ENCODE results near the gene ENTPD8. TPM values are rescaled to one million over a fixed set of nuclear protein-coding genes. Genes with fewer than 3 reads are reported as not detected.

ENTPD8 gene
- total and polyA plus RNA-seq, 2 of the 13 experiments (the other 11 are each of a cell fraction or from before 2014, with no cell fraction given): 0.26 to 0.44 TPM

DNA sequence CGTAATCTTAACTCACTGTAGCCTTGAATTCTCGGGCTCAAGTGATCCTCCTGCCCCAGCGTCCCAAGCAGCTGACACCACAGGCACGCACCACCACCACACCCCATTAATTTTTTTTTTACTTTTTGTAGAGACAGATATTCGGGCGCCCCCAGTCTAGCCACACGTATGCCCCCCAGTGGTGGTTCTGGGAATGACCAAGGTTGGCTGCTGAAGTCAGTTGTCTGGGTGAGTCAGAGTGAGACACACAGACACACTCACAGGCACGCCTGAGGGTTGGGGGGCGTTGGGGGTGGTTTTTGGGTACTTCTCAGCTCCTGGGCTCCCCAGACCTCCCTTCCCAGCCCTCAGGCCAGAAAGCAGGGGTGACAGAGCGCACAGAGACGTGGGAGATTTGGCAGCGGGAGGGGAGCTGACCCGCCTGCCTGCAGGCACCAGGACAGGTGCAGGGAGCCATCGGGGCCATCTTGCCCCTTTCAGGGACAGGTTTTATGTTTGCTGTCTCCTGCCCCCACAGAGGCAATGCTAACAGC, 4.2 kb upstream of the ENTPD8 start (continued):
- TF ChIP-seq, protein P1, sequence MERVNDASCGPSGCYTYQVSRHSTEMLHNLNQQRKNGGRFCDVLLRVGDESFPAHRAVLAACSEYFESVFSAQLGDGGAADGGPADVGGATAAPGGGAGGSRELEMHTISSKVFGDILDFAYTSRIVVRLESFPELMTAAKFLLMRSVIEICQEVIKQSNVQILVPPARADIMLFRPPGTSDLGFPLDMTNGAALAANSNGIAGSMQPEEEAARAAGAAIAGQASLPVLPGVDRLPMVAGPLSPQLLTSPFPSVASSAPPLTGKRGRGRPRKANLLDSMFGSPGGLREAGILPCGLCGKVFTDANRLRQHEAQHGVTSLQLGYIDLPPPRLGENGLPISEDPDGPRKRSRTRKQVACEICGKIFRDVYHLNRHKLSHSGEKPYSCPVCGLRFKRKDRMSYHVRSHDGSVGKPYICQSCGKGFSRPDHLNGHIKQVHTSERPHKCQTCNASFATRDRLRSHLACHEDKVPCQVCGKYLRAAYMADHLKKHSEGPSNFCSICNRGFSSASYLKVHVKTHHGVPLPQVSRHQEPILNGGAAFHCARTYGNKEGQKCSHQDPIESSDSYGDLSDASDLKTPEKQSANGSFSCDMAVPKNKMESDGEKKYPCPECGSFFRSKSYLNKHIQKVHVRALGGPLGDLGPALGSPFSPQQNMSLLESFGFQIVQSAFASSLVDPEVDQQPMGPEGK (CRISPR knock-in tag; IDR thresholded peaks at IDR 0.05): peak; percentile 55; the same call in 1 of the 2 replicates
- TF ChIP-seq ZNF687 (CRISPR knock-in tag; IDR thresholded peaks at IDR 0.05) (peak; percentile 46), SALL1 (CRISPR knock-in tag; IDR thresholded peaks at IDR 0.05) (0 out of 2 replicates have a peak, but pooled peaks have one; percentile 42), KDM2A (CRISPR knock-in tag; IDR thresholded peaks at IDR 0.05; ENCODE audit: borderline replicate concordance, low read depth) (peak; percentile 45; the same call in 1 of the 2 replicates), ZNF547 (CRISPR knock-in tag; IDR thresholded peaks at IDR 0.05) (no peak)
- TF ChIP-seq, protein P2, sequence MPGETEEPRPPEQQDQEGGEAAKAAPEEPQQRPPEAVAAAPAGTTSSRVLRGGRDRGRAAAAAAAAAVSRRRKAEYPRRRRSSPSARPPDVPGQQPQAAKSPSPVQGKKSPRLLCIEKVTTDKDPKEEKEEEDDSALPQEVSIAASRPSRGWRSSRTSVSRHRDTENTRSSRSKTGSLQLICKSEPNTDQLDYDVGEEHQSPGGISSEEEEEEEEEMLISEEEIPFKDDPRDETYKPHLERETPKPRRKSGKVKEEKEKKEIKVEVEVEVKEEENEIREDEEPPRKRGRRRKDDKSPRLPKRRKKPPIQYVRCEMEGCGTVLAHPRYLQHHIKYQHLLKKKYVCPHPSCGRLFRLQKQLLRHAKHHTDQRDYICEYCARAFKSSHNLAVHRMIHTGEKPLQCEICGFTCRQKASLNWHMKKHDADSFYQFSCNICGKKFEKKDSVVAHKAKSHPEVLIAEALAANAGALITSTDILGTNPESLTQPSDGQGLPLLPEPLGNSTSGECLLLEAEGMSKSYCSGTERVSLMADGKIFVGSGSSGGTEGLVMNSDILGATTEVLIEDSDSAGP (CRISPR knock-in tag; IDR thresholded peaks at IDR 0.05; ENCODE audit: borderline replicate concordance): 0 out of 2 replicates have a peak, but pooled peaks have one; percentile 22
